GM12865 (cell line): ENCODE results near the gene SORCS3.

ENCODE experiments used
- DNase-seq: peaks from one replicate; pipeline ENCODE4 v3.0.0; 2010; ENCODE audit warnings: low read depth
- H3K4me3 ChIP-seq: 2 replicates; pipeline ENCODE4 v1.5.1; 2011; ENCODE audit warnings: mild to moderate bottlenecking, low read depth, low read length, control low read depth
- TF ChIP-seq, protein P1 (sequence below): IDR thresholded peaks from 2 replicates; pipeline ENCODE4 v1.5.1; 2011; ENCODE audit warnings: low read length, control low read depth, low read depth, inconsistent platforms; ENCODE audit not compliant: insufficient read depth; ENCODE audit errors: missing control alignments

SORCS3 gene

DNA sequence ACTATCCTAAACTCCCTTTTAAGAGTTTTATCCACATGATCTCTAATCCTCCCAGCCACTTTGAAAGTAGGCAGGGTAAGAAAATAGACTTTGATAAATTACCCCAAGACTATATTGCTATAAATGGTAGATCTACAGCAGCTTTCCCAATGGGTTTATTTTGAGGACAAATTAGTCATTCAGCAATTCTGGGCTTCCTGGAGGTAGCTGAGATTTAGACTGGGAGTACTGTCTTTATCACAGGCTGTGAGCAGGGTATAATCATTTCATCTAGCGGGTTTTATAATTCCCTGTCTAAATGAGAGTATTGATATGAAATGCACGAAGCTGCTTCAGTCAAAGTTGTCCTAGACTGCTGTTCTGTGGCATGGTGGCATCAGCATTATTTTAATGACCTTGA lies 279.4 kb downstream of the SORCS3 start:
- no peak for DNase-seq
- TF ChIP-seq, protein P1, sequence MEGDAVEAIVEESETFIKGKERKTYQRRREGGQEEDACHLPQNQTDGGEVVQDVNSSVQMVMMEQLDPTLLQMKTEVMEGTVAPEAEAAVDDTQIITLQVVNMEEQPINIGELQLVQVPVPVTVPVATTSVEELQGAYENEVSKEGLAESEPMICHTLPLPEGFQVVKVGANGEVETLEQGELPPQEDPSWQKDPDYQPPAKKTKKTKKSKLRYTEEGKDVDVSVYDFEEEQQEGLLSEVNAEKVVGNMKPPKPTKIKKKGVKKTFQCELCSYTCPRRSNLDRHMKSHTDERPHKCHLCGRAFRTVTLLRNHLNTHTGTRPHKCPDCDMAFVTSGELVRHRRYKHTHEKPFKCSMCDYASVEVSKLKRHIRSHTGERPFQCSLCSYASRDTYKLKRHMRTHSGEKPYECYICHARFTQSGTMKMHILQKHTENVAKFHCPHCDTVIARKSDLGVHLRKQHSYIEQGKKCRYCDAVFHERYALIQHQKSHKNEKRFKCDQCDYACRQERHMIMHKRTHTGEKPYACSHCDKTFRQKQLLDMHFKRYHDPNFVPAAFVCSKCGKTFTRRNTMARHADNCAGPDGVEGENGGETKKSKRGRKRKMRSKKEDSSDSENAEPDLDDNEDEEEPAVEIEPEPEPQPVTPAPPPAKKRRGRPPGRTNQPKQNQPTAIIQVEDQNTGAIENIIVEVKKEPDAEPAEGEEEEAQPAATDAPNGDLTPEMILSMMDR = no peak

DNA sequence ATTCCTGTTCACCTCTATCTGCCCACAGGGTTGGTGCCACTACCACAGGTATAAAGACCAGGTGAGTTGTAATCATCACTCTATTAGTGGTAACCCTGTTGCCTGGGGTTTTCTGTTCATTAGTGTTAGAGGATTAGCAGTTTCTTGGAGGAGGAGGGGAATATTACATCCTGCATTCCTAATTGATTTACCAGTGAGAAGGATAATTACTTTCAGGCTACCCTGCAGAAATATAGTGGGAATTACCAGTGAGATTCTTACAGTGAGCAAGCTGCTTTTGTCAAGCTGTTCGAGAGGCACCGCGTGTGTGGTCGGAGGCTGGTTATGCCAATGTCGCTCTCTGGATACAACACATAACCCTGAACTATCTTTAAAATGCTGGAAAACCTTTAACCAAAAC lies 280.7 kb downstream of the SORCS3 start:
- no peak for DNase-seq
- TF ChIP-seq, protein P1 = no peak
- no peak overlapping the region for H3K4me3 ChIP-seq

More for the DNA sequence above, 279.4 kb downstream of the SORCS3 start:
- no peak overlapping the region for H3K4me3 ChIP-seq

DNA sequence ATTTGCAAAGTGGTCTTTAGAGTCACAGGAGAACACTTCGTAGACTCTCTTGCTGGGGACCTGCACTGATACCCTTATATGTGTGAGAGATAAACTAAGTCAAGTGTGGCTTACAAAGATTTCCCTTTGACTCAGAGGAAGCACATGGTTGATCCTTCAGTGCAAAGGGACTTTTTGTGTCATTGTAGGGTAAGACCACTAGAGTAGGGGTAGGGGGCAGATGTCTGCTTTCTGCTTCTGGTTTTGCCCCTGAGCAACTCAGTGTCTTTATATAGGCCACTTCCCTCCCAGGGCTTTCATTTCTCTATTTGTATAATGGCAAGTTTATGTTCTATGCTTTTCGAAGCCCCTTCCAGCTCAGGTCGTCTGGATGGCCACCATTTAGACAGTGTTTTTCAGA lies 281.7 kb downstream of the SORCS3 start:
- DNase-seq = peak; percentile 45
- TF ChIP-seq, protein P1 = no peak
- no peak overlapping the region for H3K4me3 ChIP-seq

DNA sequence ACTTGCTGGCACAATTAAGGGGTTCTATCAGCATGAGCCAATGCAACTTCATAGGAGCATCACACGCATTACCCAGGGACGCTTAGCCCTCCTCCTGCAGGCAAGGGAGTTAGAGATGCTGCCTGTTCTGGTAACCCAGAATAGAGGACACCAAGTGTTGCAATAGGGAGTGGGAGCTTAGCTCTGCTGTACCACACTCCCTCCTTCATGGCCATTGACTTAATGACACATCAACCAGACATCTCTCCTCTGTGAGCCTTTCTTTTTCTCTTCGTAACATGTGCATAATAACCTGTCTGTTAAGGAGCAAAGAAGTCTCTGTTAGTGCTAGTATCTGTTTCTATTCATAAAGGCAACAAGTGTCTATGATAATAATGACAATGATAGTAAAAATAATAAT lies 282.4 kb downstream of the SORCS3 start:
- TF ChIP-seq, protein P1 = no peak
- DNase-seq = no peak
- no peak overlapping the region for H3K4me3 ChIP-seq

DNA sequence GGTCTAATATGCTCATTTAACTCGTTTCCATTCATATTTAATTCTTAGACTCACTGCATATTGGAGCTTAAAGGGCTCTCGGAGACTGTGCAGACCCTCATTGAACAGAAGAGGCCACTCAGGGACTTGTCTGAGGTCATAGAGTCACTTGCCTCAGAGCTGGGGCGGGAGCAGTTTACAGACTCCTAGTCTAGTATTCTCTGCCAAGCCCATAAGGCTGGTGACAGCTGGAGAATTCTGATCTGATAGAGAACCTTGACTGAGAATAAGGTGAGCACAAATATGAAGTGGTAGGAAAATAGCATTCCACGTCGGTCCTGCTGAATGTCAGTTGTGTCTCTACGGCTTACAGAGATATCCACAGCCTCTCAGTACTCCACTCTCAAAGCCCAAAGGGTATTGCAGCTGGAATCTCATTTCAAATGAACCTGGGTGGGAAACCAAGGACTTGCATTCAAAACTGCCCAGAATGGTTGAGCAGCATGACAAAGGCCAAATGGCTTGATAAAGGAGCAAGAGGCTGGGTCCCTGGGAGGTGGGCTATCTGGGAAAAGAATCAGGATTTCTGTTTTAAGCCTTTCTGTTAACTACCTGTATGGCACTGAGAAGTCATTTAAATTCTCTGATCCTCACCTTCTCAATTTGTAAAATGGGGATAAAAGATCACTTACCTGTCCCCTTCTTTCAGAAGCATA lies 283.2 kb downstream of the SORCS3 start:
- TF ChIP-seq, protein P1 = no peak
- H3K4me3 ChIP-seq = no peak overlapping the region
- DNase-seq = no peak

DNA sequence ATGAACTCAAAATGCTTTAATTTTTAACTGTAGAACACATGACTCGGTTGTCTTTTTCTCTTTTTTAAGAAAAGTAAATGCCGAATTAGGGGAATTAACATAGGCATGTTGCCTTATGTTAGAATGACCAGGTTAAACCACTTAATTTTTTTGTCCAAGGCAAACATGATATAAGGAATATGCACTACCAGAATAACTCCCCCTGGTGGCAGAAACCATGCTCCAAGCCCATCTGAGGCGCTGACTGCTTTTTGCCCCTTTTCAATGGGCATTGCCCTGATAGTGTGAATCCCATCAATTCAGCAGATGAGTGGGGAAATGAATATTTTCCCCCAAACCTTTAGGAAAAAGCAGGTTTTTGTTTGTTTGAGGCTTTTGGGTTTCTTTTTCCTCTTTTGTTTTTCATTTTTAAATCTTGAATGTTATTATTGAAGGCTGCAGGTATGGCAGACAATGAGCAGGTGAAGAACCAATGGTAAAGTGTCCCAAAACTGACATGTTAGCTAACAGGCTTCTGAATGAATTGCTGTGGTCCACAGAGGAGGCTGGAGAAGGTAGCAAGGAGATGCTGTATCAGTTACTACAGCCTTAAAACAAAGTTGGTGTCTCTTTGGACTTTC lies 284.3 kb downstream of the SORCS3 start:
- TF ChIP-seq, protein P1 = peak; percentile 67
- peak; percentile 60 for DNase-seq
- H3K4me3 ChIP-seq = no peak overlapping the region
